Brain pericyte (primary cell): Measurements from ENCODE around the gene SCG2.

Experiments
- DNase-seq: peaks from one replicate; pipeline ENCODE4 v3.0.0-alpha.2; 2012; ENCODE audit warnings: low read depth, low spot score

The SCG2 gene, protein sequence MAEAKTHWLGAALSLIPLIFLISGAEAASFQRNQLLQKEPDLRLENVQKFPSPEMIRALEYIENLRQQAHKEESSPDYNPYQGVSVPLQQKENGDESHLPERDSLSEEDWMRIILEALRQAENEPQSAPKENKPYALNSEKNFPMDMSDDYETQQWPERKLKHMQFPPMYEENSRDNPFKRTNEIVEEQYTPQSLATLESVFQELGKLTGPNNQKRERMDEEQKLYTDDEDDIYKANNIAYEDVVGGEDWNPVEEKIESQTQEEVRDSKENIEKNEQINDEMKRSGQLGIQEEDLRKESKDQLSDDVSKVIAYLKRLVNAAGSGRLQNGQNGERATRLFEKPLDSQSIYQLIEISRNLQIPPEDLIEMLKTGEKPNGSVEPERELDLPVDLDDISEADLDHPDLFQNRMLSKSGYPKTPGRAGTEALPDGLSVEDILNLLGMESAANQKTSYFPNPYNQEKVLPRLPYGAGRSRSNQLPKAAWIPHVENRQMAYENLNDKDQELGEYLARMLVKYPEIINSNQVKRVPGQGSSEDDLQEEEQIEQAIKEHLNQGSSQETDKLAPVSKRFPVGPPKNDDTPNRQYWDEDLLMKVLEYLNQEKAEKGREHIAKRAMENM

DNA sequence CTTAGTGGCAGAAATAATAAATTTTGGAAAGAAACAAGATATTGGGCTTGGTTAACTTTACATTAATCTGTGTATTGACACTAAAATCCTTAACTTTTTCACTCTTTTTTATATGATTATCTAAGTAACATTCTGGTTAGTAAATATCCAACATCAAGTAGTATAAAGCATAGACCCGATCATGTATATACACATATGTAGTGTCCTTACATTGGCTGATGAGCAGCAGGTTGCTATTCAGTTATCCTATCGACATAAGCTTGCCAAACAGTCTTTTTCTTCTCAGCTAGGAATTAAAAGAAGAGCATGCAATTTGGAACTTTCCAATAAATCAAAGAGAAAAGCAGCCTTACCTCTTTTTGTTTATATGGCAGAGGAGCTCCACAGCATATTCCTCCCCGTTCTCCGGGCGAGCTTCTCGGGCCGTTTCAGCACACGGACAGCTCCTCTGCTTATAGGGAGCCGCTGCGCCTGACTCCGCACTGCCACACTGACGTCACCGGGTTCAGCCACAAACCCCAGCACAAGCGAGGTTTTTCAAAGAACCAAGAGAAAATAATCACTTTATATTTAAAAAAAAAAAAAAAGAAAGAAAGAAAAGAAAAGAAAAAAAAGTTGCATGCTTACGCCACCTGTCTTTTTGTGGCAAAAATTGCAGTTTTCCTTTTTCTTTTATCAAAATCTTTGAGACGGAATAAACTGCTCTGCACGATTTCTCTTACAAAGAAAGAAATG, at the start of gene SCG2:
TSS of gene SCG2 (minus strand) at position 430 of the 735 bp plus-strand sequence. CDS start 3,079 bp downstream, outside the sequence.
- DNase-seq, result peak; percentile 81

DNA sequence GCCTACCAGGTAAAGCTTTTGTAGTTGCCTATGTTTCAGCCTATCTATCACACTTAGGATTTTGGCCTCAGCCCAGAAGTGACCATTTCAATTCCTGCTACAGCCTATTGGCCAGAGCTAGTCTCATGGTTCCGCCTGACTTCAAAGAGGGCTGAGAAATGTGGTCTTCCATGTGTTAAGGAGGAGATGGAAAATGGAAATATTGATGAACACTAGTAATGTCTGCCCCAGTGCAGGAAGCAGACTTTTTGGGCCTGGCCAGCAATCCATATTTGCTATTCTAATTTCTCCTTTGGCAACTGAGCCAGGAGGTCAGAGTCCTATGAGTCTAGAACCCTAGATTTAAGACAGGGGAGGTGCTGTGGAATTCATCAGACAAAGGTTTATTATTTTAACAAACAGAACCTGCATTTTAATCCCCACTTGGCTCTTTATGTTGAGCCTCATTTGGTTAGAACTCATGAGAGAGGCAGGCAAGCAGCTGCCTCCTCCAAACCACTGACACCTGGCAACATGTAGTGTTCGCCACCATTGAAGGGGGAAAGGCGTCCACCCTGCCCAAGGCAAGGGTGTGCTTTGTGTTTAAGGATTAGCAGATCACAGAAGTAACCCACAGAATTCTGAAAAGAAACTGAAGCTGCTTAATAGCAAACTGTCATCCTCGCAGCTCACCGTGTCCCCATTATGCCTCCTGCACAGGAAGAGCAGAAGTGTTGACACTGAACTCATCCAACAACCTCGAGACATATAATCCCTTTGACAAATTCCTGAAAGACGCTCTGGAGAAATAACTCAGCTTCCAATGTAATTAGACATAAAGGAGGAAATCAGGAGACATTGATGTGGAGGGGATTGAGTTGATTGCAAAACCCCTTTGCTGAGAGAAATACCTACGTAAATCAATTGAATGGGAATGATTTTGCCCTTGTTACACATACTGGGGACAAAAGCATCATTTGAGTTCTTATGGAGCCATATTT, 47.7 kb upstream of the SCG2 start:
- DNase-seq, result no peak

DNA sequence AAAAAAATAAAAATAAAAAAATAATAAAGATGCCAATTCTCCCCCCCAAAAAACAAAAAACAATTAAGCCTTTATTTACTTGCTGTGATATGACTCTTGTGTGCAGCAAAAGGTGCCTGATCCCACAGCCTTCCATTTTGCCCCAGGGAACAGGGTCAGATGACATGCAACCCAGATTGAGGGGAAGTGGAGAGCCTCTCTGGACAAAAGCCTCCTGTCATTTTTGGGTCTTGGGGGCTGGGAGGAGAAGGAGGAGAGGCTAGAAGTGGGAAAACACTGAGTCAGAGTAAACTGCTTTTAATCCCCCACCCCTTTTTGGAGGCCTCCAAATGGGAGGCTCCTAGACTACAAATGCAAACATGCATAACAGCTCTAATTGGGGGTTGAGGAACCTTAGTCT, 46.6 kb upstream of the SCG2 start:
- no peak for DNase-seq

DNA sequence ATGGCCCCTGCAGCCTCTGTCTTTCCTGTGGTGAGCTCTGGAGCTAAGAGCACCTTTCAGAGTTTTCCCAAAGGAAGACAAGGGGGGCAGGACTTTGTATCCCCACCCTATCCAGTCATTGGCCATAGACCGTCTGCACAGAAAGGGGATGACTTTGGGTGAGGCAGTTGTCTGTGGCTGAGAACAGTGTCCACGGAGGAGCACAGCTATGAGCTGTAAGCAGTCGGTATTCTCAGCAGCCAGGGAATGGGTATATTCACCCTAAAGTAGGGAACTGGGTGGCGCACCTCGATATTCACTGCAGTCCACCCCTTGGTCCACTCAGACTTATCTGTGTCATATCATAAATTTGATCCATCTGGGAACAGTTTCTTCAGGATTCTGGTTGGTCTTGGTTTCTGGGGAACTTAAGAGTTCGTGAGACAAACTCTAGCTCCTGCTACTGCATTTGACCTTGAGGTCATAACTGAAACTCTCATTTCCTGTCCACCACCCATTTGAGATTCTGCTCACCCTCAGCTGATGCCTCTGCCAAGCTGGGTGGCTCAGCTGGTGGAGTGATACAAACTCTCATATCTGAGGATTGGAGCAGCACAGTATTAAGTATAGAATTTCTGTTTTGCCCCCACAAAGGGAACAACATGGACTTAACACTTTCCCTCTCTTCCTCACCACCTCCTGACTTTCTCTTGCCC, 45.2 kb upstream of the SCG2 start:
- no peak for DNase-seq

DNA sequence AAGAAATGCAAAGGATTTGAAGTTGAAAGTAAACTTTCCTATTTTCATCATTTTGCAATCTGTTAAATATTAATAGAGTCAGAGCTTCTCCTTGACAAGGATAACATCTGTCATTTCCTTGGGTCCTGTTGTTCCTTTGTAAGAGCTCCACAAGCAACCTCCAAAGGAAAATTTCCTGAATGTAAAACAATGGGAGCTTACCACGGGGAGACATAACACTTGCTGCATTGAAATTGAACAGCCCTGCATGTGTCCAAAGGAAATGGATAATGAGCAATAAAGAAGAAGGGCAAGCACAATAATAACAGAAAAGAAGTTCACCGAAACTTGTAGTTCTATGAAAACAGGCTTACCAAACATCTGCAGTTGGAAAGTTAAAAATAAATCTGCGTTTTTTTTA, 42.0 kb upstream of the SCG2 start:
- DNase-seq, result no peak

DNA sequence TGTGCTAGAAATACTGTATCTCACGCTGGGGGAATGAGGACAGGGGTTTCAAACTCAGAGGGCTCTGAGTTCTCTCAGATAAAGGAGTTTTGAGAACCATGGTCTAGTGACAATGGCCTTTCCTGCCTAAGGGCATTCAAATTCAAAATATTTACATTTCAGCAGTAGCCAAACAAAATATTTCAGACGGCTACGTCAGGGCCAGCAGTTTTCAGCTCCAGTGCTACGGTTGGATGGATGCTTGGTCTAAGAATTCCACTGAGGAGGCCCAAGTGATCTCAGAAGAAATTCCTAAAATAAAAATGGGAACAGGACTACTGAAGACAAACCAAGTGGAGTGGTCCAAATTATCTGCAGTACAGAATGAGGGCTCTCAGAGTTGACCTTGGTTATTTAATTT, 41.1 kb upstream of the SCG2 start:
- no peak for DNase-seq

DNA sequence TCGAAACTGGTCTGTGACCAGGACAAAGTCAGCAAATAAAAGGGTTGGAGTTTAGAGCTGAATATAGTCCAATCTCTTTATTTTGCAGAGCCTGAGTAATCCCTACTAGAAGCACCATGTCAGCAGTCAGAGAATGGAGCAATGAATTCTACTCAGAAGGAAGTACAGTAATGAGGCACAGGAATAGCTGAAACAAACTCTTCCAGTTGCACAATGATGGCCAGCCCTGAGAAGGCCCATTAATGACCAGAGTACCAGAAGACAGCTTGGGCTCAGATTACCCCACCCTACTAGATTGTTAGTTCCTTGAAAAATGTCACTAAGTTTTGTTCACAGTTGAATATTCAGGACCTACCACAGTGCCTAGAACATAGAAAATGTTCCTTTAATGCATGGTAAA, 40.3 kb upstream of the SCG2 start:
- no peak for DNase-seq

DNA sequence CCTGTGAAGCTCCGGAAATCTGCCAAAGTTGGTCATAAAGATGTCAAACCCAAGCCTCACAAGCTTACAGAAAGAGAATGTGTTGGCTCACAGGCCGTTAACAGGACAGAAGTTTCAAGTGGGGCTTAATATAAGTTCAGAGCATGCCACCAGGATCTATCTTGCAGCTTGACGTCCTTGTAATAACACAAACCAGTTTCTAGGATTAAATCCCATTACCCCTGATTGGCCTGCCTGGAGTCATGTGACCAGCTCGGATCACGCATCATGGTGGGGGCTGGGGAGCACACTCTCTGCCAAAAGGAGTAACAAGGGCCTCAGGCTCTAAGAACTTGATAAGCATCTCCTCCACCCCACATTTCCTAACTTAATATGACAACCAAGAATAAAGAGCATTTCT, 38.9 kb upstream of the SCG2 start:
- DNase-seq, result no peak

DNA sequence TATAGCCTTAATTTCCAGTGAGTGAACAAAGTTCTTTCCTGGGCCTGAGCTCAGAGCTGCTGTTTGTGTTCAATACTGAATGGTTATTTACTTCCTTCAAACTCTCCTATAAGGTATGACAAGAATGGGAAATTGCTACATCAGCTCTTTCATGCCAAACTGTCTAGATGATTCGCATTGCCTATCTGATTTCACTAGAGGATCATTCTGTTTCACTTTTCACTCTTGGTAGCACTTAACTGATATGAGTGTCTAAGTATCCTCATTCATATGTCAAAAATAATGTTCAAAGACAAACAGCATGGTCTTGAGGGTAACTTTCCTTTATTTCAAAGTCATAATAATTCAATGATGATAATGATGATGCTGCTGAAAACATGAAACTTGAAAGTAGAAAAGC, 32.9 kb upstream of the SCG2 start:
- no peak for DNase-seq

DNA sequence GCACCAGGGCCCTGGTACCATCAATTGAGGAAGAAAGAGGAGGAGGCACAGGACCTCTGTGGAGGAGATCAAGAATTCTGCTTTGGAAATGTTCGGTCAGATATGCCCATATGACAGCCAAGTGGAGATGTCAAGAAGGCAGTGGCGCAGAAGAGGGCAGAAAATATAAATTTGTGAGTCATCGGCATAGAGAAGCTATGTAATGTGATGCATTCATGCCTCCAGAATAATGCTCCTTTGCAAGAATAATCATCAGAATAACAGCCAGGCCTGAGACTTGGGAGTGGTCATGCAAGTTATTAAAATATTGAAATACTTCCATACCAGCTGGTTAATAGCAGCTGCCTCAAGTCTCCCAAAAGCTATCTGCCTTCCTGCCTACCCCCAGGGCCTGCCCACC, 32.1 kb upstream of the SCG2 start:
- DNase-seq, result no peak

DNA sequence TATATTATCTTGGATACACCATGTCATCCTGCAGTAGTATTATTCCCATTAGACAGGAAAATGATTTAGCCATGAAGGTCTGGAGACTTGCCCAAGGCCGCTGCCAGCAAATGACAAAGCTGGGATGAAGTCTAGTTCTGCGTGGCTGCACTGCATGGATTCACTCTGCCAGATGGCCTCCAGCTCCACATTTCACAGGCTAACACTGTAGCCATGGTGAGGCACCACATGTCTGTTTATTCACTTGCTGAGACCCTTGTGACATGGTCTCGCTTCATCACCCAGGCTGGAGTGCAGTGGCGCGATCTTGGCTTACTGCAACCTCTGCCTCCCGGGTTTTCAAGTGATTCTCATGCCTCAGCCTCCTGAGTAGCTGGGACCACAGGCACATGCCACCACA, 31.5 kb upstream of the SCG2 start:
- no peak for DNase-seq

DNA sequence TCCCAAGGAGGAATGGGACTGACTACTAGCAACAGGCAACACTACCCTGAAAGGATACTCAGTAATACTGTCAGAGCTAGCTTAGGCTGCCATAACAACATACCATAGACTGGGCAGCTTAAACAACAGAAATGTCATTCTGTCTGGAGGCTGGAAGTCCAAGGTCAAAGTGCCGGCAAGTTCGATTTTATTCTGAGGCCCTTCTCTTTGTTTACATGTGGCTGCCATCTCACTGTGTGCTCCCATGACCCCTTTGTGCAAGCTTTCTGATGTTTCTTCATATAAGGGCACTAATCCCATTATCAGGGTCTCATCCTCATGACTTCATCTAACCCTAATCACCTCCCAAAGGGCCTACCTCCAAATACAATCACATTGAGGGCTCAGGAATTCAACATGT, 30.7 kb upstream of the SCG2 start:
- DNase-seq, result no peak

DNA sequence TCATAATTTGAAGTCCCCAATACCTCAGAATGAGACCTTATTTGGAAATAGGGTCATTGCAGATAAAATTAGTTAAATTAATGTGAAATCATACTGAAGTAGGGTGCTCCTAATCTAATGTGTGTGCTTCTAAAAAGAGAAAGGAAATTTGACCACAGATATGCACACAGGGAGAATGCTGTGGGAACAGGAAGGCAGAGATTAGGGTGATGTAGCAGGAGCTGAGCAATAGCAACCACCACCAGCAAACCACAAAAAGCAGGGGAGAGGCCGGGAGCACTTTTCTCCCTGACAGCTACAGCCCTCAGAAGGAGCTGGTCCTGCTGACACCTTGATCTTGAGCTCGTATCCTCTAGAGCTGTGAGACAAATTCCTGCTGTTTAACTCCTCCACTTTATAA, 24.6 kb upstream of the SCG2 start:
- DNase-seq, result no peak

DNA sequence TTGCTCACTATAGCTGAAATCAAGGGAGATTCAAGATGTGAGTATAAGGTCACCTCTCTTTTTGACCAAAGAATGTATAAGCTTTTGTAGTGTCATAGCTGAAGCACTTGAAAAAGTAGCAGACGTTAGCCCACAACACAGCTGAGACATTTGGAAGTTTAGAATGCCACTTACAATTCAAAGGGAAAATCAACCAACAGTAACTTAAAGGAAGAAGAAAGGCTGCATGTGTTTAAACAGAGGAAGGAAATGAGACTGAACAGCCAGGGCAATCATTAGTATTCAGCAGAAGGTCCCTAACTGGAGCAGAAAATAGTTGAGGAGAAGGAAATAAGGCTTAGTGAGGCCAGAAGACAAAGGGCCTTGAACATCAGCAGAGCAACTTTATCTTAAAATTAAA, 23.5 kb upstream of the SCG2 start:
- no peak for DNase-seq

DNA sequence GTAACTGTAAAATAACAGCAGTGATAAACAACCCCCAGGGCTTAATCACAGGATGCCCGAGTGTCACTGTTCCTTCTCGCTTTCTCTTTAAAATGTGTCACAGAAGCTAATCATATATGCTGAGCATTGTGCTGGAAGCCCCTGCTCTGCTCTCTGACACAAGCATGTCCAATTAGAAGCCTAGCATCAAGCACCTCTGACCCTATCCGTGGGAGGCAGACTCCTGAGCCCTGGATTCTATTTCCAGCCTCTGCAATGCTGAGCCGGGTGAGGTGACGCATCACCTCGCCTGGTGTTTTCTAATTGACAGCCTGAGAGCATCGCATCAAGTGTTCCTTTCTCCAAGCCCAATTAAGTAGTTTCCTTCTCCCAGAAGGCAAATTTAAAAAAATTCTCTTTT, 19.7 kb upstream of the SCG2 start:
- no peak for DNase-seq

DNA sequence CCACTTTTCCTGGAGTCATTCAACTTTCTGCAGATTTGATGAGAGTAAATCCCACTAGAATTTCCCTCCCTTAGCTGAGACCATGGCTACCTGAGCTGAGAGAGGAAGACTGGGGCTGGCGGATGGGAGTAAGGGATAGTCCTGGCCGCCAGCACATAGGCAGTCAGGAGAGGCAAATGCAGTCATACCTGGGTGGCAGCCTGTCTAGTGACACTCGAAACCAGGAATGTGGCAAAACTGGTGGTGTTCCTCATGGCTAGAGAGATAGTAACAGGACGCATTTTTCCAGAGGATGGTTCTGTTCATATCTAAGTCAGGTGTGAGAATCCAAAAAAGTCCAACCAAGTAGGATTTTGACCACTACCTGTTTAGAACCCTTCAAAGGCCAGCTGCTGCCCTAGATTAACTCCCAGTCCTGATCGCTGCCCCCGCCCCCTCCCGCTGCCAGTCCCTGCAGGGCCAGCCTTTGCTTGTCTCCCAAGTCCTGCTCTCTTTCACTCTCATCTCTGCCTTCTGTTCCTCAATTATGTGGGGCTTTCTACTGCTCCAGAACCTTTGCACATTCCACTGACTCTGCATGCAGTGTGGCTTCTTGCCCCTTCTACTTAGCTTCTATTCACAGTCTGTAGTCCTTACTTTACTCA, 17.4 kb upstream of the SCG2 start:
- no peak for DNase-seq

DNA sequence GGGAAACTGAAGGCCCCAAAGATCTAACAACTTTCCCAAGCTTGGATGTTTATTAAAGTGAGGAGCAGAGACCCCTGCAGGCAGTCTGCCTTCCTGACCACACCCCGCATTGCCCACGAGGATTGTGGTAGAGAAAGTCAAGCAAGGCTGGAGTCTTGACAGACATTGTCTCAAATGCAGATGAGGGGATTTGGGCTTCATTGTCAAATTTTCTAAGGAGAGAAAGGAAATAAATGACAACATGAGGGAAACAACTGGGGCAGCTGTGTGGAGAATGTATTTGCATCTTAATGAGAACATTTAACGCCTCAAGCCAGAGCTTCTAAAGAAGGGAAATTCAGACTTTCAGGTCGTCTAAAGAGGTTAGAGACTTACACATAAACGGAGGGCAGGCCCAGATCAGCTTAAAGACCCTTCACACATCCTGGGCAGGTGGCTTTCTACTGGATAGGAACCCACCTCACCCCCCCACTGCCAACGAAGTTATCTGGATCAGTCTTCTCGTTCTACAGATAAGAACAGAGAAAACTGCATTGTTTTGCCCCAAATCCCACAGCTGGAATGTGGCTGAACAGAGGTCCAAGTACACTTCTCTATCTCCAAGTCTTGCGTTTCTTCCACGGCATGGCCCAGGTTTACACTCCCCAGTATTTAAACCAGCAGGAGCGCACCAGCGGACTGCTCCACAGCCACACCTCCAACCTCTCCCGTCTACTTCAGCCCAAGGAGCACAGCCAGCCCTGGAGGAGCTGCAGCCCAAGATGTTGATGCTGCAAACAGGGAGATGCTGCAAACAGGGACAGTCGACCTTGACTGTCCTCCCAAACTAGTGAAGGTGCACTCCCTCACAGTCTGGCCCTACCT, 16.2 kb upstream of the SCG2 start:
- no peak for DNase-seq

DNA sequence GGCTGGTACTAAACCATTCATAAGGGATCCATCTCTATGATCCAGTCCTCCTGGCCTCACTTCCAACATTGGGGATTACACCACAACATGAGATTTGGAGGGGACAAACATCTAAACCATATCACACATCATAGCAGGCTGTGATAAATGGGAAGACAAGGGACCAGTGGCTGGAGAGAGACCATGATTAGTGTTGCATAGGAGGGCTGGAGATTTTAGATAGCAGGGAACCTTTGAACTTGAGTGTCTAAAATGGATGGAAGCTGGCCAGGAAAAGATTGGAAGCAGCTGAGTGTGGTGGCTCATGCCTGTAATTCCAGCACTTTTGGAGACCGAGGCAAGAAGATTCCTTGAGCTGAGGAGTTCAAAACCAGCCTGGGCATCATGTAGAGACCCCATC, 12.4 kb upstream of the SCG2 start:
- no peak for DNase-seq
